GM23248 (cell line): Measurements from ENCODE around the gene EIF3A. TPM values are rescaled to one million over a fixed set of nuclear protein-coding genes. Genes with fewer than 3 reads are reported as not detected.

ENCODE experiments used
- DNase-seq: peaks from one replicate; pipeline ENCODE4 v3.0.0-alpha.2; 2015
- H2AFZ ChIP-seq: fragments of 200-600 bp; sonication (generic); 2 replicates; pipeline ENCODE4 v1.6.1; 2016; ENCODE audit warnings: antibody characterized with exemption
- H3F3A ChIP-seq: fragments of 200-600 bp; sonication (generic); 2 replicates; pipeline ENCODE4 v1.6.1; 2016; ENCODE audit warnings: mild to moderate bottlenecking, antibody characterized with exemption, mixed run types; ENCODE audit not compliant: insufficient read depth
- H3K27ac ChIP-seq: fragments of 200-600 bp; sonication (generic); 2 replicates; pipeline ENCODE4 v1.5.1; 2016; ENCODE audit warnings: mild to moderate bottlenecking
- H3K27me3 ChIP-seq: fragments of 200-600 bp; sonication (generic); replicated peaks from 2 replicates; pipeline ENCODE4 v1.6.1; 2016; ENCODE audit warnings: mild to moderate bottlenecking; ENCODE audit not compliant: insufficient read depth
- H3K36me3 ChIP-seq: fragments of 200-600 bp; sonication (generic); 2 replicates; pipeline ENCODE4 v1.6.1; 2016; ENCODE audit warnings: low read depth, mild to moderate bottlenecking
- H3K4me1 ChIP-seq: fragments of 200-600 bp; sonication (generic); 2 replicates; pipeline ENCODE4 v1.6.1; 2016; ENCODE audit warnings: mild to moderate bottlenecking; ENCODE audit not compliant: insufficient read depth
- H3K4me2 ChIP-seq: fragments of 200-600 bp; sonication (generic); one replicate; pipeline ENCODE4 v1.6.1; 2016; ENCODE audit warnings: mild to moderate bottlenecking; ENCODE audit not compliant: unreplicated experiment
- H3K4me3 ChIP-seq: fragments of 200-600 bp; sonication (generic); 2 replicates; pipeline ENCODE4 v1.5.1; 2016; ENCODE audit warnings: mild to moderate bottlenecking
- H3K79me2 ChIP-seq: fragments of 200-600 bp; sonication (generic); 2 replicates; pipeline ENCODE4 v1.6.1; 2016; ENCODE audit warnings: mild to moderate bottlenecking; ENCODE audit not compliant: insufficient read depth
- H3K9ac ChIP-seq: fragments of 200-600 bp; sonication (generic); 2 replicates; pipeline ENCODE4 v1.6.1; 2016; ENCODE audit warnings: mild to moderate bottlenecking
- H3K9me2 ChIP-seq: fragments of 200-600 bp; sonication (generic); 2 replicates; pipeline ENCODE4 v1.6.1; 2016; ENCODE audit warnings: mixed run types, mild to moderate bottlenecking, moderate library complexity; ENCODE audit not compliant: insufficient read depth
- H3K9me3 ChIP-seq: fragments of 200-600 bp; sonication (generic); one replicate; pipeline ENCODE4 v1.6.1; 2017; ENCODE audit warnings: low read depth
- H4K20me1 ChIP-seq: fragments of 200-600 bp; sonication (generic); 2 replicates; pipeline ENCODE4 v1.6.0; 2016; ENCODE audit not compliant: insufficient read depth
- EZH2 ChIP-seq: fragments of 200-600 bp; sonication (generic); IDR thresholded peaks from 2 replicates; pipeline ENCODE4 v1.6.1; 2018; ENCODE audit warnings: antibody characterized with exemption, mild to moderate bottlenecking; ENCODE audit not compliant: insufficient read depth, poor library complexity, severe bottlenecking
- EZH2phosphoT487 ChIP-seq: fragments of 200-600 bp; sonication (generic); IDR thresholded peaks from 2 replicates; pipeline ENCODE4 v1.6.1; 2018; ENCODE audit warnings: antibody characterized with exemption, moderate library complexity, mild to moderate bottlenecking, low read depth; ENCODE audit not compliant: insufficient read depth
- WGBS, 2 experiments: methylation state at CpG; one replicate each; pipeline ENCODE4 v1.1.6; 2015 to 2017; ENCODE audit warnings: low lambda C conversion rate in 2 of 2, low coverage in 1 of 2; ENCODE audit errors: missing lambda C conversion rate in 2 of 2; 5-methylcytosine and 5-hydroxymethylcytosine counted together
- in situ Hi-C: fragments of 300-500 bp; cut with MboI; formaldehyde crosslinking; loops from 2 replicates; pipeline ENCODE4 v1.15.0; 2020
- polyA plus RNA-seq: library from polyadenylated mRNA; unstranded; fragments of >200 nt; fragmentation: Nextera tagmentation; extraction: Ambion mirVana; gene quantifications from 2 replicates; pipeline ENCODE4 v1.2.1, GENCODE V29; 2016
- total RNA-seq: library from RNA; depleted of rRNA; stranded (reverse); fragments of >200 nt; shearing (Covaris generic); gene quantifications from 2 replicates; pipeline ENCODE4 v1.2.3, GENCODE V29; 2014

Gene EIF3A
- total and polyA plus RNA-seq, 2 experiments from 2014 or later = 74.5 to 91.3 TPM

DNA sequence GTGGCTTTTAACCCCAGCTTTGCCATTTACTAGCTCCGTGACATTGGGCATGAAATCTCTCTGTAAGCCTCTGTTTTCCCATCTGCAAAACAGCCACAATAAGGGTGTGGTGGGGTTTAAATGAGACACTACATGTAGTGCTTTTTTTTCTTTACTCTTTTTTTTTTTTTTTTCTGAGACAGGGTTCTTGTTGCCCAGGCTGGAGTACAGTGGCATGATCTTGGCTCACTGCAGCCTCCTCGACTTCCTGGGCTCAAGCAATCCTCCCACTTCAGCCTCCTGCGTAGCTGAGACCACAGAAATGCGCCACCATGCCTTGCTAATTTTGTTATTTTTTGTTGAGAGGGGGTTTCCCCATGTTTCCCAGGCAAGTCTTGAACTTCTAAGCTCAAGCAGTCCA lies 15.0 kb upstream of the EIF3A start:
- no peak overlapping the region for H3K4me2 ChIP-seq
- DNase-seq = no peak
- no peak for TF ChIP-seq EZH2
- no peak for TF ChIP-seq EZH2phosphoT487
- peaks cover 9% of the 10 kb centered on the region for H3K4me1 ChIP-seq
- H3K27me3 ChIP-seq = no peaks in the 10 kb centered on the region
- in situ Hi-C loops = no loop called here
- peaks cover 7% of the 10 kb centered on the region for H3F3A ChIP-seq
- H3K9ac ChIP-seq = no peak overlapping the region
- WGBS, 2 experiments = 67 to 72% methylated on average over 4 of the region's 4 CpGs
- H3K9me3 ChIP-seq = no peaks in the 10 kb centered on the region
- no peak overlapping the region for H2AFZ ChIP-seq
- no peaks in the 10 kb centered on the region for H4K20me1 ChIP-seq
- H3K36me3 ChIP-seq = no peaks in the 10 kb centered on the region
- no peaks in the 10 kb centered on the region for H3K79me2 ChIP-seq
- H3K9me2 ChIP-seq = no peaks in the 10 kb centered on the region
- H3K27ac ChIP-seq = no peak overlapping the region
- no peak overlapping the region for H3K4me3 ChIP-seq

DNA sequence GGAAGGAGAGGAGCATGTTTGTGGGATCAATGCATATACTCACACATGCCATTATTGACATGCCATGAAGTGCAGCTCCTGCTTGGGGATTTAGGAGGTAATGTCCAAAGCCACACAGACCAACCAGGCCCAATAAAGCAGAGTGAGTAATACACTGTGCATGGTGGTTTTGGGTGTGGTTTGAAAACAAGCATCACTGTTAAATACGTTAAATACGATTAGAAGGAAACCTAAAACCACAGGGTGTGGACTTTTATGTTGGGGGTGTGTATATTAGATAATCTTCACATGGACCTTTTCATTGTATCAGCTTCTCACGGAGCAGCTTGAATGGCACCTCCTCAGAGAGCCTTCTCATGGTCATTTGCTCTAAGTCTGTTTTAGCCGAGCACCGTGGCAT lies 10.4 kb upstream of the EIF3A start:
- Histone ChIP-seq H3K36me3 (no peaks in the 10 kb centered on the region), H2AFZ (peak overlapping the region; percentile 56), H3K9ac (peak overlapping the region; percentile 25), H3K79me2 (no peaks in the 10 kb centered on the region), H3F3A (peaks cover 12% of the 10 kb centered on the region), H3K9me2 (no peaks in the 10 kb centered on the region), H3K4me3 (no peak overlapping the region), H4K20me1 (no peaks in the 10 kb centered on the region), H3K4me2 (no peak overlapping the region), H3K27me3 (no peaks in the 10 kb centered on the region), H3K4me1 (peaks cover 12% of the 10 kb centered on the region), H3K9me3 (no peaks in the 10 kb centered on the region), H3K27ac (peak overlapping the region; percentile 72)
- in situ Hi-C loops = no loop called here
- WGBS, 2 experiments = 42 to 44% methylated on average over 5 of the region's 5 CpGs
- TF ChIP-seq EZH2phosphoT487 (no peak), EZH2 (no peak)
- peak; percentile 90 for DNase-seq

DNA sequence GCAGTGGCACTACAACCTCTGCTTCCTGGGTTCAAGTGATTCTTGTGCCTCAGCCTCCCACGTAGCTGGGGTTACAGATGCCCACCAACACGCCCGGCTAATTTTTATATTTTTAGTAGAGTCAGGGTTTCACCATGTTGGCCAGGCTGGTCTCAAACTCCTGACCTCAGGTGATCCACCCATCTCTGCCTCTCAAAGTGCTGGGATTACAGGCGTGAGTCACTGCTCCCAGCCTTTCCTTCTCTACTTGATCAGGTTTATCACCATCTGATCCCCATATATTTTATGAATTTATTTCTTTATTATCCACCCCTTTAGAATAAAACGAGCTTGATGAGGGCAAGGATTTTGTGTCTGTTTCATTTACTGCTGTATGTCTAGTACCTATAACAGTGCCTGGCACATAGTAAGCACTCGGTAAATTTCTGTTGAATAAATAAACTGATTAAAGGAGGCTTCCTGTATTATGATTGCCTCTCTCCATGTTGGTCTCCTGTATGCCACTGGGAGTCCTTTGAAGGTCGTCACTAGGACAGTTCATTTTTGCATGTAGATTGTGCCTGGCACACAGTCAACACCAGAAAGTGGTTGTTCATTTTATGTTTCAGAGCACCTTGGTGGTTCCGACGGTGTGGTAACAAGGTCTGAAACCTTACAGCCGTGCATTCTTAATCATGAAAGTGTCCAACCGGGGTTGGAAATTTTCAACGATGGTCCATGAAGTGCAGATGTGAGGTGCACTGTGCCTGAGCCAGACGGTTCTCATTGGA lies 9.6 kb upstream of the EIF3A start:
- H3K9ac ChIP-seq = peak overlapping the region; percentile 25
- WGBS, 2 experiments = 89% methylated on average over 13 of the region's 13 CpGs
- H3K27ac ChIP-seq = peak overlapping the region; percentile 72

DNA sequence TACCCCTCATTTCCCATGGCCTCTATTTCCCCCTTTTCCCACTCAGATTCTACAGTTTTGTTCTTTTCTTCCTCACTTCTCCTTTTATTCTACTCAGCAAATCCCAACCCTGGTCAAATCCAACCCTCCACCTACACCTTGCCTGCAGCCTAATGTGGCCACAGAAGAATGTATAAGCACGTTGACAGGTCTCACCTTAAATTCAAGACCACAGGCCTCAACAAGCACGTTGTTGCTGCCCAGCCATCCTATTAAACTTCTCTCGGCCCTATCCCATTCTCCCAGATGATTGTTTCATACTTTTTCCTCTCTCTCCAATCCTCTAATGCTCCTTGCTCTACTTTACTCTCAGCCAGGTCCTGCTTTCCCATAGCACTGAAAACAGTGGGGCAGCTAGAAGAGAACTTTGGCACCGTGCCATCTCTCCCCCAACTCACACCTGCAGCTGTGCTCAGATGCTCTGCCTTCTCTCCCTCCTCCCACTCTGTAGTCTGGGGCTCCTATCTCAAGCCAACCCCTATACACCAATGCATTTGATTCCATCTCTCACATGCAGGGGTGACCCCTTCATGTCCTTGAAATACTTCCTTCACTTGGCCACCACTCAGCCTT lies 6.8 kb upstream of the EIF3A start:
- peaks cover 20% of the 10 kb centered on the region for H3F3A ChIP-seq

More for the DNA sequence above, 9.6 kb upstream of the EIF3A start:
- H3K4me1 ChIP-seq = peaks cover 12% of the 10 kb centered on the region
- in situ Hi-C loops = no loop called here
- peaks cover 12% of the 10 kb centered on the region for H3F3A ChIP-seq
- H2AFZ ChIP-seq = no peak overlapping the region
- H3K4me2 ChIP-seq = no peak overlapping the region
- H3K79me2 ChIP-seq = no peaks in the 10 kb centered on the region
- no peak overlapping the region for H3K4me3 ChIP-seq
- no peak for TF ChIP-seq EZH2phosphoT487
- no peak for TF ChIP-seq EZH2
- DNase-seq = no peak
- no peaks in the 10 kb centered on the region for H3K9me3 ChIP-seq
- H4K20me1 ChIP-seq = no peaks in the 10 kb centered on the region
- H3K36me3 ChIP-seq = no peaks in the 10 kb centered on the region
- H3K9me2 ChIP-seq = no peaks in the 10 kb centered on the region
- no peaks in the 10 kb centered on the region for H3K27me3 ChIP-seq

More for the DNA sequence above, 6.8 kb upstream of the EIF3A start:
- no peak overlapping the region for H3K27ac ChIP-seq
- no peak overlapping the region for H2AFZ ChIP-seq
- H4K20me1 ChIP-seq = no peaks in the 10 kb centered on the region
- in situ Hi-C loops = no loop called here
- no peaks in the 10 kb centered on the region for H3K27me3 ChIP-seq
- H3K79me2 ChIP-seq = no peaks in the 10 kb centered on the region
- H3K4me1 ChIP-seq = peaks cover 12% of the 10 kb centered on the region
- DNase-seq = no peak
- no peak overlapping the region for H3K4me2 ChIP-seq
- 54 to 58% methylated on average over 4 of the region's 4 CpGs for WGBS, 2 experiments
- no peak overlapping the region for H3K9ac ChIP-seq
- H3K9me3 ChIP-seq = no peaks in the 10 kb centered on the region
- TF ChIP-seq EZH2 (no peak), EZH2phosphoT487 (no peak)
- H3K9me2 ChIP-seq = no peaks in the 10 kb centered on the region
- no peaks in the 10 kb centered on the region for H3K36me3 ChIP-seq
- no peak overlapping the region for H3K4me3 ChIP-seq
